Peyer's patch (tissue), 4 donors: ENCODE results near the gene PPP1R7.

Experiments
- POLR2A ChIP-seq, 2 donors: fragments of 450-650 bp; IDR thresholded peaks; one replicate each; pipeline ENCODE4 v1.5.1; 2017; ENCODE audit warnings: antibody characterized with exemption in 2 of 2, mild to moderate bottlenecking in 2 of 2, moderate library complexity in 2 of 2
- TF ChIP-seq, protein P1 (sequence below), 6 experiments: fragments of 450-650 bp in 4 of 6; fragments of 200-600 bp in 2 of 6; sonication (generic) in 1 of 6; IDR thresholded peaks; one replicate each; pipeline ENCODE4 v1.5.1; 2017 to 2019; ENCODE audit warnings: antibody characterized with exemption in 6 of 6, mild to moderate bottlenecking in 3 of 6, moderate library complexity in 1 of 6

DNA sequence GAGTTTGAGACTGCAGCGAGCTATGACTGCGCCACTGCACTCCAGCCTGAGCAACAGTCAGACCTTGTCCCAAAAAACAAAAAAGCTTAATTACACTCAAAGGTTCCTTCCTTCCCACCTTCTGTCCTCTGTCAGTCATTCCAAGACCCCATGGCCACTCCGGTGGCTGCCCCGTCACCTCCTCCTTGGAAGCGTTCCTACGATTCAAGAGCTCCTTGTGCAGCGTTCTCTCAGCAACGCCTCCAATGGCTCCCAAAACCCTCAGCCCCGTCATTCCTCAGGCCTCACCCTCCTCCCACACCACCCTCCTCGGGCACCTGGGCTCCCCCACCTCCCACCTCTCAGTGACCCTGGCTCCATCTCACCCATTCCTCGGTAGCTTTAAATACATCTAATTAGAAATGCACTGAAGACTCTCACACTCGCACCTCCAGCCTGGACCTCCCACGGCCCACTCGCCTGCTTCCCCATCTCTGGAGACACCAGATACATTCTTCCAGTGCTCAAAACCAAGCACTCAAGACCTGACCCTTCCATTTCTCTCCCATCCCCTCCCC is 9.0 kb upstream of the PPP1R7 start:
- TF ChIP-seq, protein P1, sequence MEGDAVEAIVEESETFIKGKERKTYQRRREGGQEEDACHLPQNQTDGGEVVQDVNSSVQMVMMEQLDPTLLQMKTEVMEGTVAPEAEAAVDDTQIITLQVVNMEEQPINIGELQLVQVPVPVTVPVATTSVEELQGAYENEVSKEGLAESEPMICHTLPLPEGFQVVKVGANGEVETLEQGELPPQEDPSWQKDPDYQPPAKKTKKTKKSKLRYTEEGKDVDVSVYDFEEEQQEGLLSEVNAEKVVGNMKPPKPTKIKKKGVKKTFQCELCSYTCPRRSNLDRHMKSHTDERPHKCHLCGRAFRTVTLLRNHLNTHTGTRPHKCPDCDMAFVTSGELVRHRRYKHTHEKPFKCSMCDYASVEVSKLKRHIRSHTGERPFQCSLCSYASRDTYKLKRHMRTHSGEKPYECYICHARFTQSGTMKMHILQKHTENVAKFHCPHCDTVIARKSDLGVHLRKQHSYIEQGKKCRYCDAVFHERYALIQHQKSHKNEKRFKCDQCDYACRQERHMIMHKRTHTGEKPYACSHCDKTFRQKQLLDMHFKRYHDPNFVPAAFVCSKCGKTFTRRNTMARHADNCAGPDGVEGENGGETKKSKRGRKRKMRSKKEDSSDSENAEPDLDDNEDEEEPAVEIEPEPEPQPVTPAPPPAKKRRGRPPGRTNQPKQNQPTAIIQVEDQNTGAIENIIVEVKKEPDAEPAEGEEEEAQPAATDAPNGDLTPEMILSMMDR (IDR thresholded peaks at IDR 0.05): no peak
- no peak for TF ChIP-seq POLR2A (IDR thresholded peaks at IDR 0.05)
